Lower lobe of right lung (tissue), 2 donors: Measurements from ENCODE around the gene GPAM. TPM values are rescaled to one million over a fixed set of nuclear protein-coding genes. Genes with fewer than 3 reads are reported as not detected.
A peak's percentile ranks its signal among the peaks of the same experiment; 100 is the strongest.
"Not testable (repeated sequence)": the region's sequence is repeated elsewhere in the genome, so short reads cannot be mapped to it uniquely, and the experiment has no call there.

ENCODE experiments used
- ATAC-seq, 2 donors: fragments of 200-7000 bp; cut with Tn5 transposase; one replicate each; pipeline ENCODE4 v1.9.1; 2020 to 2022; ENCODE audit warnings: mild to moderate bottlenecking in 2 of 2, moderate library complexity in 2 of 2
- DNase-seq: peaks from one replicate; pipeline ENCODE4 v3.0.0-alpha.2; 2020
- H3K27ac ChIP-seq: fragments of 200-600 bp; one replicate; pipeline ENCODE4 v1.8.0; 2022
- H3K27me3 ChIP-seq: fragments of 200-600 bp; one replicate; pipeline ENCODE4 v1.8.0; 2022; ENCODE audit warnings: low read depth
- H3K36me3 ChIP-seq: fragments of 200-600 bp; one replicate; pipeline ENCODE4 v1.8.0; 2022; ENCODE audit warnings: mild to moderate bottlenecking
- H3K4me1 ChIP-seq: fragments of 200-600 bp; one replicate; pipeline ENCODE4 v1.8.0; 2022
- H3K4me3 ChIP-seq: fragments of 200-600 bp; one replicate; pipeline ENCODE4 v1.8.0; 2022; ENCODE audit warnings: mild to moderate bottlenecking
- H3K9me3 ChIP-seq: fragments of 200-600 bp; one replicate; pipeline ENCODE4 v1.8.0; 2022
- intact Hi-C: fragments of 100-400 bp; cut with DNase I; formaldehyde crosslinking; loops from one replicate; pipeline ENCODE4 v1.11.0; 2022
- total RNA-seq: library from RNA; stranded (reverse); fragmentation: NEBNext Ultra II Directional; extraction: Animal tissue kit (Norgen Biotek cat#: 25700); gene quantifications from one replicate; pipeline ENCODE4 v1.2.1, GENCODE V29; 2021
- TF ChIP-seq, protein P1 (sequence below): fragments of 200-600 bp; IDR thresholded peaks from one replicate; pipeline ENCODE4 v1.8.0; 2022; ENCODE audit warnings: antibody characterized with exemption, mild to moderate bottlenecking
- donor health status: DM: no; HTN: yes; CAD: no; lungs with severe emphysema.

GPAM gene
- total RNA-seq, 1 donor from 2014 or later: 27.2 TPM

DNA sequence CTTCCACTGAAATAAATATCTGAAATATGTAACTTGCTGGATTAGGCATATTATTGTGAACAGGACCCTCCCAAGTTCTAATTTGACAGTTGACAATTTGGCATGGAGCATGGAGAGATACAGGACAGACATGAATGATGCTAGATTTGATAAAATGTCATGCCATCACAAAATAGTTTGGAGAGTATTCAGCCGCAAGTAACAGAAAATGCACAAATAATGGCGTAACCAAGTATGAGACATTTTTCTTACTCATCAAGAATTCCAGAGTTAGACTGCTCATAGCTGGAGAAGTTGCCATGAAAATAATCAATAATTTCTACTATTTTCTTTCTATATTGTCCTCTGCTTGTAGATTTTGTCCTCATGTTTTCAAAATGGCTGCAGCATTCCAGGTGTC lies 45.5 kb upstream of the GPAM start:
- Histone ChIP-seq H3K36me3 (no peaks in the 10 kb centered on the region), H3K27ac (no peak overlapping the region), H3K4me1 (peaks cover 15% of the 10 kb centered on the region), H3K27me3 (no peaks in the 10 kb centered on the region), H3K9me3 (no peaks in the 10 kb centered on the region), H3K4me3 (no peak overlapping the region)
- DNase-seq: no peak
- intact Hi-C loops: no loop called here
- TF ChIP-seq, protein P1, sequence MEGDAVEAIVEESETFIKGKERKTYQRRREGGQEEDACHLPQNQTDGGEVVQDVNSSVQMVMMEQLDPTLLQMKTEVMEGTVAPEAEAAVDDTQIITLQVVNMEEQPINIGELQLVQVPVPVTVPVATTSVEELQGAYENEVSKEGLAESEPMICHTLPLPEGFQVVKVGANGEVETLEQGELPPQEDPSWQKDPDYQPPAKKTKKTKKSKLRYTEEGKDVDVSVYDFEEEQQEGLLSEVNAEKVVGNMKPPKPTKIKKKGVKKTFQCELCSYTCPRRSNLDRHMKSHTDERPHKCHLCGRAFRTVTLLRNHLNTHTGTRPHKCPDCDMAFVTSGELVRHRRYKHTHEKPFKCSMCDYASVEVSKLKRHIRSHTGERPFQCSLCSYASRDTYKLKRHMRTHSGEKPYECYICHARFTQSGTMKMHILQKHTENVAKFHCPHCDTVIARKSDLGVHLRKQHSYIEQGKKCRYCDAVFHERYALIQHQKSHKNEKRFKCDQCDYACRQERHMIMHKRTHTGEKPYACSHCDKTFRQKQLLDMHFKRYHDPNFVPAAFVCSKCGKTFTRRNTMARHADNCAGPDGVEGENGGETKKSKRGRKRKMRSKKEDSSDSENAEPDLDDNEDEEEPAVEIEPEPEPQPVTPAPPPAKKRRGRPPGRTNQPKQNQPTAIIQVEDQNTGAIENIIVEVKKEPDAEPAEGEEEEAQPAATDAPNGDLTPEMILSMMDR: no peak
- ATAC-seq: no peak

DNA sequence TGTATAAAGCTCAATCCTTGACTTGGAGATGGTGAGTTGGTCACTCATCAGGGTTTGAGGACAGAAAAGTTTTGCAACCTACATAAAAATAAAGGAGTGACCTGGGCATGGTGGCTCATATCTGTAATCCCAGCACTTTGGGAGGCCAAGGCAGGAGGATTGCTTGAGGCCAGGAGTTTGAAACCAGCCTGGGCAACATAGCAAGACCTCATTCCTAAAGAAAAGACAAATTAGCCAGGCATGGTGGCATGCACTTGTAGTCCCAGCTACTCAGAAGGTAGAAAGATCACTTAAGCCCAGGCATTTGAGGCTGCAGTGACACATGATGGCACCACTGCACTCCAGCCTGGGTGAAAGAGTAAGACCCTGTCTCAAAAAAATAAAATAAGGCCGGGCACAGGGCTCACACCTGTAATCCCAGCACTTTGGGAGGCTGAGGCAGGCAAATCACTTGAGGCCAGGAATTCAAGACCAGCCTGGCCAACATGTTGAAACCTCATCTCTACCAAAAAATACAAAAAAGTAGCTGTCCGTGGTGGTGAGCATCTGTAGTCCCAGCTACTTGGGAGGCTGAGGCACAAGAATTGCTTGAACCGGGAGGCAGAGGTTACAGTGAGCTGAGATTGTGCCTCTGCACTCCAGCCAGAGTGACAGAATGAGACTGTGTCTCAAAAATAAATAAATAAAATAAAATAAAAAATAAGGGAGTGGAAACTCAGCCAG lies 45.0 kb upstream of the GPAM start:
- intact Hi-C loops, H3K27ac ChIP-seq, ATAC-seq, H3K27me3 ChIP-seq, DNase-seq, H3K36me3 ChIP-seq, H3K9me3 ChIP-seq, H3K4me3 ChIP-seq: not testable (repeated sequence)
- peaks cover 15% of the 10 kb centered on the region for H3K4me1 ChIP-seq

DNA sequence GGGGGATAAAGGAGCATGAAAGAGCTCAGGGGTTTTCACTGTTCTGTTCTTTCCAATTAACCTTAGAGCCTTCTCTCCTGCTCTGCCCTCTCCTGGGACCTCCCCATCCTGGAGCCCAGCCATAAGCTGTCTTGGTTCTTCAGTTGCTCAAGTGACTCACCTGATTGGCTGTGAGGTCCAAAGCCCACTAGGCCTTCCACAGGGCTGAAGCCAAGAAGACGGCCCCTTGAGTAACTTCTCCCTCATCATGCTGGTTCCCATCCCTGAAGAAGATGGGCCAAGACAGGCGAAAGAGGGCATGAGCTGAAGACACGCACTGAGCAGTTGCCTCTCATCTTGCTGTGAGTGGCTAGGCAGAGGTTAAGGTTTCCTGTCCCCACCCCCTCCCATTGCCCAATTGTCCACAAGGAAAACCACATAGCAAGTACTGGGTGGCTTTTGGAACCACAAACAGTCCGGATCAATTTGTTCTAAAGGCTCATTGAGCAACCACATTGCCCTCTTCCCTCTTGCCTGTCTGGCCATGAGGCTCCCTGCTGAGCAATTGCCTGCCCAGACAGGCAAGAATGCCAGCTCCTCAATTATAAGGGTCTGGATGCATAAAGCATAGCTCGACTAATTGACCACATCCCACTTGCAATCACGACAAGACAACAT lies 43.9 kb upstream of the GPAM start:
- ATAC-seq: peak; percentile 78 to 79
- Histone ChIP-seq H3K9me3 (no peaks in the 10 kb centered on the region), H3K36me3 (no peaks in the 10 kb centered on the region), H3K4me3 (no peak overlapping the region), H3K27ac (no peak overlapping the region), H3K27me3 (no peaks in the 10 kb centered on the region), H3K4me1 (peaks cover 13% of the 10 kb centered on the region)
- intact Hi-C loops: no loop called here
- TF ChIP-seq, protein P1: no peak
- peak; percentile 54 for DNase-seq

DNA sequence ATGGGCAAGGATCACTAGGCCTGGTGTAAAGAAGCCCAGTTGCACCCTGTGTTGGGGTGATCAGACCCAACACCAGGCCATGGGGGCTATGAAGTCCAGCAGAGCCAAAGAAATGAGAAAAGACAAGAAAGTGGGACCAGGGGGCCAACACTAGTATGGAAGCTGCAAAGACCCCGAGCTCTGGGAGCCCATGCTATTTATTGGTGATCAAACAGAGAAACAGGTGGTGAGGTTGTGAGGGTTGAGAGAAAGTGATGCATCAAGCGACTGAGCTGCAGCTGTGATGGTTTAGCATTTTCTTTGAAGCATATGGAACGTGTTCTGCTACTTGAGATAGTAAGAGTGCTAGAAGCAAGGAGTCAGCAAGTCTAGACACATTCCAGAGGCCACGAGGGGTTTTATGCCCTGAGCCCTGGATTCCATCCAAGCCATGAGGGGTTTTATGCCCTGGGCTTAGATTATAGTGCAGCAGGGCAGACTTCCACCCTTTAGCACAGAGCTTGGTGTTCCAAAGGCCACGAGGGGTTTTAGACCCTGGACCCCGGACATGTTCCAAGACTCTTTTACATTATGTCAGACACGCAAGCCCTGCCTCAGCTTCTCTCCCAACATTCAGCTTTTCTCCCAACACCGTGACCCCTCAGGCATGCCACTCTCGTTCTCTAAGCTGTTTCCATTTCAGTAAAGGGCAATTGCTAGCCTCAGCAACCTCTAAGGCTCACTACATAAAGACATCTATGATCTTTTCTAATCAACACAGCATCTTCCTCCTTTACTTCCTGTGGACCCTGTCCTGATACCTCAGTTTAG lies 43.1 kb upstream of the GPAM start:
- intact Hi-C loops: no loop called here
- no peaks in the 10 kb centered on the region for H3K36me3 ChIP-seq
- TF ChIP-seq, protein P1: no peak
- no peak overlapping the region for H3K4me3 ChIP-seq
- no peaks in the 10 kb centered on the region for H3K27me3 ChIP-seq
- no peak overlapping the region for H3K27ac ChIP-seq
- no peaks in the 10 kb centered on the region for H3K9me3 ChIP-seq
- DNase-seq (no peak), ATAC-seq (no peak)
- peaks cover 4% of the 10 kb centered on the region for H3K4me1 ChIP-seq

DNA sequence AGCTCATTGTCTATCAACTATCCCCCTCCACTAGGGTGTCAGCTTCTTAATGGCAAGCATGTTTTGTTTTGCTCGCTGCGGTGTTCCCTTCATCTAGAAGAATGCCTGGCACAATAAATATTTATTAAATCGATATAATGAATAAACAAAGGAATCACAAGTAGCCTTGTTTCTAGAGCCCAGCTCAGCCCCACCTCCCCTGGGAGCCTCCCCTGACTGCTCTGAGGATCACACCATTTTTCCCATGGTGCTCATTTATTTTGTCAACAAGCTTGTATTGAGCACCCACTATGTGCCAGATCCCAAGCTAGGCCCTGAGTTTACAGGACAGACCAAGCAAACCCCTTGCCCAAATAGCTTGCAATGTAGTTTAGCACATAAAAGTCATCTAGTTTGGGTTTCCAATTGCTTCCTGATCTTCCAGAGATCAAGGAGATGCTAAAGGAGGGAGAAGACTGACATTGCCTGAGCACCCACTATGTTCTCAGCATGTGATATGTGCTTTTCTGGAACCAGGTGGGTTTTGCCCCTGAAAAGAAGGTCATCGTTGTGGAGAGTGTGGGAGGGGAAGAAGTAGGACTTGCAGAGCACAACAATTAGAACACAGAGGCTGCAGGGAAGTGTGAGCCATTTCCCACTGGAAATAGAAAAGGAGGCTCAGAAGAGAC lies 42.3 kb upstream of the GPAM start:
- TF ChIP-seq, protein P1: no peak
- H3K9me3 ChIP-seq: no peaks in the 10 kb centered on the region
- intact Hi-C loops: no loop called here
- no peak overlapping the region for H3K4me3 ChIP-seq
- H3K27me3 ChIP-seq: no peaks in the 10 kb centered on the region
- H3K36me3 ChIP-seq: no peaks in the 10 kb centered on the region
- DNase-seq: no peak
- H3K27ac ChIP-seq: no peak overlapping the region
- H3K4me1 ChIP-seq: no peaks in the 10 kb centered on the region
- ATAC-seq: no peak
